ENCODE data around the gene SFTPD. TPM values are rescaled to one million over a fixed set of nuclear protein-coding genes. Genes with fewer than 3 reads are reported as not detected.
"Not testable (repeated sequence)": the region's sequence is repeated elsewhere in the genome, so short reads cannot be mapped to it uniquely, and the experiment has no call there.

The SFTPD gene
- total RNA-seq, 2 donors from 2014 or later = 0.74 to 2.1 TPM

- H3K27me3 ChIP-seq = no peaks in the 10 kb centered on the region
Measured at GRCh38 chr10:79898597-79899325, 50.1 kb downstream of the SFTPD start.

DNA sequence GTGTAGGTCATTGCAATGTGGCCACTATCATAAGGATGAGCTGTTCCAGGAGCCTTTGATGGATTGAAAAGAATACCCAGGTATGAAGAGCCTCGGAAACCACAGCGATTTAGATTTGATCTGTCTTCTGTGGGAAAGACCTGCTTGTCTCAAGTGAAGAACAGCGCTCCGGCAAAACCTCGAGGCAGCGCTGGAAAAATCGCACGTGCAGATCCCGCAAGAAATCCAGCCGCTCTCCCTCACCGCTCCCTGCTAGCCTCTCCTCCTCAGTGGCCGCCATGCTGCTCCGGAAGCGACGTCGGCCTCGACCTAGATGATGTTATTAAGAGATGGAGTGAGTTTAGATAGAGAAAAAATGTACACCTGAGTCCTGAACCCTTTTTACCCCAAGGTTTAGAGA is 56.0 kb downstream of the SFTPD start:
- not testable (repeated sequence) for DNase-seq (ENCODE audit: low spot score); H3K4me1 ChIP-seq; H3K36me3 ChIP-seq; H3K27ac ChIP-seq; H3K9me3 ChIP-seq; H3K4me3 ChIP-seq; H3K27me3 ChIP-seq

More at GRCh38 chr10:79898597-79899325, 50.1 kb downstream of the SFTPD start:
- no peaks in the 10 kb centered on the region for H3K36me3 ChIP-seq
- no peak overlapping the region for H3K4me3 ChIP-seq
- TF ChIP-seq, protein P1, sequence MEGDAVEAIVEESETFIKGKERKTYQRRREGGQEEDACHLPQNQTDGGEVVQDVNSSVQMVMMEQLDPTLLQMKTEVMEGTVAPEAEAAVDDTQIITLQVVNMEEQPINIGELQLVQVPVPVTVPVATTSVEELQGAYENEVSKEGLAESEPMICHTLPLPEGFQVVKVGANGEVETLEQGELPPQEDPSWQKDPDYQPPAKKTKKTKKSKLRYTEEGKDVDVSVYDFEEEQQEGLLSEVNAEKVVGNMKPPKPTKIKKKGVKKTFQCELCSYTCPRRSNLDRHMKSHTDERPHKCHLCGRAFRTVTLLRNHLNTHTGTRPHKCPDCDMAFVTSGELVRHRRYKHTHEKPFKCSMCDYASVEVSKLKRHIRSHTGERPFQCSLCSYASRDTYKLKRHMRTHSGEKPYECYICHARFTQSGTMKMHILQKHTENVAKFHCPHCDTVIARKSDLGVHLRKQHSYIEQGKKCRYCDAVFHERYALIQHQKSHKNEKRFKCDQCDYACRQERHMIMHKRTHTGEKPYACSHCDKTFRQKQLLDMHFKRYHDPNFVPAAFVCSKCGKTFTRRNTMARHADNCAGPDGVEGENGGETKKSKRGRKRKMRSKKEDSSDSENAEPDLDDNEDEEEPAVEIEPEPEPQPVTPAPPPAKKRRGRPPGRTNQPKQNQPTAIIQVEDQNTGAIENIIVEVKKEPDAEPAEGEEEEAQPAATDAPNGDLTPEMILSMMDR (IDR thresholded peaks at IDR 0.05) = no peak
- no peaks in the 10 kb centered on the region for H3K9me3 ChIP-seq
- DNase-seq (ENCODE audit: low spot score) = no peak
- no peaks in the 10 kb centered on the region for H3K4me1 ChIP-seq
- no peak overlapping the region for H3K27ac ChIP-seq

- DNase-seq (ENCODE audit: low spot score) = no peak
- no peaks in the 10 kb centered on the region for H3K36me3 ChIP-seq
- H3K9me3 ChIP-seq = no peaks in the 10 kb centered on the region
- no peak overlapping the region for H3K27ac ChIP-seq
- no peak overlapping the region for H3K4me3 ChIP-seq
- TF ChIP-seq, protein P1 (IDR thresholded peaks at IDR 0.05) = no peak
- H3K27me3 ChIP-seq = no peaks in the 10 kb centered on the region
- H3K4me1 ChIP-seq = no peaks in the 10 kb centered on the region
Measured at GRCh38 chr10:79890469-79890868, 58.4 kb downstream of the SFTPD start.

DNA sequence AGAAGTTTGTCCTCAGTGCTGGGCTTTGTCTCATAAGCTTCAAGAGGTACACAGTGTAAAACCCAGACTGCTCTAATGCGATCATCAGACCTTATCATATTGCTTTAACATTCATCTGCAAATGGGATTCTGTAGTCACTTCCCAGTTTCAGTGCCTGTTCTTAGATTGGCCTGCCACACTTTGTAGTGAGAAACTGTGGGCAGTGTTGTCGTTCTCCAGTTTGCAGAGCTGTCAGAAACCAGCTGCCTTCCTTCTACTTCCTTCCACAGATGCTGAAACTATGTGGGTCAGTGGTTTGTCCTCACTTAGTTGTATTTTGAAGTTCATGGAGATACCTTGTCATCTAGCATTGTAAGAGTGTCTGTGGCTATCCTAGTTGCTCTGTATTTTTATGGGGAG is 59.9 kb downstream of the SFTPD start:
- not testable (repeated sequence) for H3K27me3 ChIP-seq; H3K4me3 ChIP-seq; H3K9me3 ChIP-seq; H3K36me3 ChIP-seq; H3K27ac ChIP-seq; H3K4me1 ChIP-seq; DNase-seq (ENCODE audit: low spot score)

Other genes starting within 250 kb of the SFTPD start
- gene NUTM2B, start 245.9 kb downstream of the SFTPD start, total RNA-seq = 1 to 10 TPM in 1 of 2 donors, under 1 TPM in 1; 0.48 to 1.2 TPM
- gene NUTM2E, start 122.4 kb downstream of the SFTPD start, total RNA-seq = not detected
- gene TMEM254, start 129.6 kb upstream of the SFTPD start, total RNA-seq = 1 to 10 TPM; 3.4 to 8.8 TPM
- gene PLAC9, start 183.6 kb upstream of the SFTPD start, total RNA-seq = 10 to 100 TPM; 25.5 to 36.3 TPM